ENCODE data around the gene GALNT2.

The GALNT2 gene

DNA sequence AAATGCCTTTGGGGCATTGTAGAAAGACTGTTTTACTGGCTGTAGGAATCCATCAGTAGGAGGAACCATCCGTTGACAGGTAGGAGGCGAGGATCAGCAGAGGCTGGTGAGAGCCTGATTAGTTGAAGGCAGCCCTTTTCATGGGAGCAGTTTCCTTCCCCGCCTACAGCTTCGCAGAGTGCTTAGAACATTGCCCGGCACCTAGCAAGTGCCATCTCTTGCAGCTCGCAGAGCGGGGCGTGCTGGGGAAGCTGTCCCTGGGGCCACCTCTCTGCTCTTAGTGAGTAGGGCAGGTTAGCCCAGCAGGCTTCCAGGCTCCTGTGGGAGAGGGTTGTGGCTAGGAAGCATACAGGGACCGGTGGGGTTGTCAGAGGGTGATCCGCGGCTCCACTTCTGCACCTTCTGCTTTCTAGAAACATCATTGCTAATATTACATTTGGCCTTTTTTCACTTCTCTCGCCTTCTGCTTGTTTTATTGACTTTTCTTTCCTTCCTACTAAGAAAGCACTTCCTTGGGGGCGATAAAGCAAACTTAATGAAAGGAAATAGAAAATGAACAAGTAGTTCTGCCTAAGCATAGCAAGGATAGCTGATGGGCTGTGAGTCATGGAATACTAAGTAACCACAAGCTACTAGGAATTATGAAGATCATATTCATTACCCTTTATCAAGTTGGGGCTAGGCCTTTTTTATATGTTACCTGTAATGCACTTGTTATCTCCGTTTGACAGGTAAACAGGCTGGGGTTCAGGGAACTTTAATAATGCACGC lies 176.7 kb downstream of the GALNT2 start:
- Histone ChIP-seq H3K36me3 (ENCODE audit: control insufficient read depth, insufficient read depth, low read length) (peaks cover 18% of the 10 kb centered on the region), H3K27ac (ENCODE audit: low read depth, low read length) (no peak overlapping the region), H3K4me3 (ENCODE audit: low read depth, low read length) (no peak overlapping the region), H3K4me1 (ENCODE audit: control insufficient read depth, insufficient read depth, low read length) (no peaks in the 10 kb centered on the region), H3K27me3 (ENCODE audit: control insufficient read depth, insufficient read depth, low read length) (no peaks in the 10 kb centered on the region), H3K9ac (ENCODE audit: low read depth, low read length) (no peak overlapping the region), H3K9me3 (ENCODE audit: control insufficient read depth, insufficient read depth, low read length) (no peaks in the 10 kb centered on the region)

- Histone ChIP-seq H3K9me3 (ENCODE audit: control insufficient read depth, insufficient read depth, low read length) (no peaks in the 10 kb centered on the region), H3K27ac (ENCODE audit: low read depth, low read length) (no peak overlapping the region), H3K9ac (ENCODE audit: low read depth, low read length) (no peak overlapping the region), H3K27me3 (ENCODE audit: control insufficient read depth, insufficient read depth, low read length) (no peaks in the 10 kb centered on the region), H3K4me1 (ENCODE audit: control insufficient read depth, insufficient read depth, low read length) (peaks cover 16% of the 10 kb centered on the region), H3K4me3 (ENCODE audit: low read depth, low read length) (no peak overlapping the region), H3K36me3 (ENCODE audit: control insufficient read depth, insufficient read depth, low read length) (peaks cover 22% of the 10 kb centered on the region)
Observed at GRCh38 chr1:230246551-230246950, 179.5 kb downstream of the GALNT2 start.

- H3K27me3 ChIP-seq (ENCODE audit: control insufficient read depth, insufficient read depth, low read length), result no peaks in the 10 kb centered on the region
- H3K4me3 ChIP-seq (ENCODE audit: low read depth, low read length), result no peak overlapping the region
- no peaks in the 10 kb centered on the region for H3K9me3 ChIP-seq (ENCODE audit: control insufficient read depth, insufficient read depth, low read length)
- H3K36me3 ChIP-seq (ENCODE audit: control insufficient read depth, insufficient read depth, low read length), result peaks cover 17% of the 10 kb centered on the region
- no peak overlapping the region for H3K9ac ChIP-seq (ENCODE audit: low read depth, low read length)
- peaks cover 26% of the 10 kb centered on the region for H3K4me1 ChIP-seq (ENCODE audit: control insufficient read depth, insufficient read depth, low read length)
- no peak overlapping the region for H3K27ac ChIP-seq (ENCODE audit: low read depth, low read length)
Observed at GRCh38 chr1:230248016-230248888, 181.2 kb downstream of the GALNT2 start.

DNA sequence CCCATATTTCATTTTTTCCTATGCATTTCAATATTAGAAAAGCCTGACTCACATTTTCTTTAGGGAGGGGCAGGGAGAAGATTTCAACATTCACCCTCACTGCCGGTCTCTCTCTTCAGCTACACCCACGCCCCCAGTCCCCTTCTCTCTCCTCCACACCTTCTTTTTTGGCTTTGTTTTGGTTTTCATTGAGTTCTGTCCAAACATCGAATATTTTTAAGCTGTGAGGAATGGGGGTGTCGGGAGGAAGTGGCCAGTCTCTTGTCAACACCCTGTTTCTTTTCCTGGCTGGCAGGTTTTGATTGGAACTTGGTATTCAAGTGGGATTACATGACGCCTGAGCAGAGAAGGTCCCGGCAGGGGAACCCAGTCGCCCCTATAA lies 181.8 kb downstream of the GALNT2 start:
- Histone ChIP-seq H3K4me3 (ENCODE audit: low read depth, low read length) (no peak overlapping the region), H3K9ac (ENCODE audit: low read depth, low read length) (no peak overlapping the region), H3K4me1 (ENCODE audit: control insufficient read depth, insufficient read depth, low read length) (peaks cover 26% of the 10 kb centered on the region), H3K27me3 (ENCODE audit: control insufficient read depth, insufficient read depth, low read length) (no peaks in the 10 kb centered on the region), H3K9me3 (ENCODE audit: control insufficient read depth, insufficient read depth, low read length) (no peaks in the 10 kb centered on the region), H3K27ac (ENCODE audit: low read depth, low read length) (no peak overlapping the region), H3K36me3 (ENCODE audit: control insufficient read depth, insufficient read depth, low read length) (peaks cover 17% of the 10 kb centered on the region)

DNA sequence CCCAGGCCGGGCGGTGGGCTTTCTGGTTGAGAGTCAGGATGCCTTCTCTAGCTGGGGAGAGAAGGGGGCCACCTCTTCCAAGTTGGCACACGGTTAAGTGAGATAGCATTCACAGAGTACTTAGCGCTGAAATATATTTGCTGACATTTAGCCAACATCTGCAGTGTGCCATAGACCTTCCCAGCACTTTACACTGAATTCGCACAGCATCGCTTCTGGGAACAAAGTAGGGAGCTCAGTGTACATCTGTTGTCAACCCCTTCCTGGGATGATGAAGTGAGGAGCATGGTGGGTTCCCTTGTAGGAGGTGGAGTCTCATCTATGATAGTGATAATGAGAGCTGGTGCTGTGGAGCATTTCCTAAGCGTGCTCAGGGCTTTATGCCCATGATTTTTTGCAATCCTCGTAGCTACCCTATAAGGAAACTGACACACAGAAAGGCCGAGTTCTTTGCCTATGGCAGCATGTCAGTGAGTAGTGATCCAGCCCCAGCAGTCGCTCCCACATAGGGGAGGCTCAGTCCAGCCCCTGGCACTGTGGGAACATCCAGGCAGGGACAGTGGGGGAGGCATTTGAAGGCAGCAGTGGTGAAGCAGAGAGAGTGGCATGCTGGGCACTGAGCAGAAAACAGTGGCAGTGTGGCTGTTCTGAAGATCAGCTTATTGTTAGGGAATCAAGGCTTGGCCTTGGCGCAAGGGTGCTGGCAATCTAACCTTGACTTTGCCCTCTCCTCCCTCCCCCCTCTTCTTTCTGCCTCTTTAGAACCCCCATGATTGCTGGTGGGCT lies 182.8 kb downstream of the GALNT2 start:
- peaks cover 17% of the 10 kb centered on the region for H3K36me3 ChIP-seq (ENCODE audit: control insufficient read depth, insufficient read depth, low read length)
- H3K4me3 ChIP-seq (ENCODE audit: low read depth, low read length), result no peak overlapping the region
- no peaks in the 10 kb centered on the region for H3K27me3 ChIP-seq (ENCODE audit: control insufficient read depth, insufficient read depth, low read length)
- peak overlapping the region; percentile 79 for H3K27ac ChIP-seq (ENCODE audit: low read depth, low read length)
- H3K9me3 ChIP-seq (ENCODE audit: control insufficient read depth, insufficient read depth, low read length), result no peaks in the 10 kb centered on the region
- H3K9ac ChIP-seq (ENCODE audit: low read depth, low read length), result no peak overlapping the region
- H3K4me1 ChIP-seq (ENCODE audit: control insufficient read depth, insufficient read depth, low read length), result peaks cover 26% of the 10 kb centered on the region

DNA sequence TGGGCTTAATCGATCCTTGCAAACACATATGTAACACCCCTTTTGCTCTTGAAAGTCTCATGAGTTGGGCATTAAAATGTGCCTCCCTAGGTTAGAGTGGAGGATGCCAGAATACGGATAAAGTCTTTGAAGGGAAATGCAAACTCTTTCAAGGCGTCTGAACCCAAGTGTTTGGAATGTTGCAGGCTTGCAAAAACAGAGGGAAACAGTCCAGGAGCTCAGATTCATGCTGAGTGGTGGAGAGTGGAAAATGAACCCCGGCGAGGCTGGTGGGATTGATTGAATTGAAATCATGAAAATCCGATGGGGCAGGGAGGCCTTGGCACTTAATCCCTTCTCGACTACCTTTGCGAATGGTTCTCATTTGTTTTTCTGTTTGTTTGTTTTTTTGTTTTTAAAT lies 183.6 kb downstream of the GALNT2 start:
- peaks cover 19% of the 10 kb centered on the region for H3K36me3 ChIP-seq (ENCODE audit: control insufficient read depth, insufficient read depth, low read length)

DNA sequence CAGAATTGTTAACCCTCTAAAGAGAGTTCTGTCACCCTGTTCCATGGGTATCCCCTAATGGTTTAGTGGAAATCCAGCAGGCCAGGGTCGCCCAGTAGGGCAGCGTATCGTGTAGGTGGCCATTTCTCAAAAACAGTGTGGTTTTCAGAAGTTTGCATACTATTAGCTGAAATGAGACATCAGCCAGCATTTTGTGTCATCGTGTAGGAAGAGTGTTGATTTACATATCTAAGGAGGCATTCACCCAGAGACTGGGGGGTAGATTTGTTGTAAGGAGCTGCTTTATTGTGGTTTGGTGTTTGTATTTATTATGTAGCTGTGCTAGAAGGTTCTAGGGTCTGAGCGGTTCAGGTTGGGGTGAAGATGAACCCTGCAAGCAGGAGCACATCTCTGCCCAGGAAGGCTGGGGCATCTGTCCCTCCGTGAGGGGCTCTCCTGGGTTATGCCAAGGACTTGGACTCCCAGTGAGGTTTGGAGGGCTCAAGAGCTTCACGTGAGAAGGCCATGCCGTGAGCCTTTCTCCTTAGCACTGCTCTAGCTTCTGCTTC lies 184.7 kb downstream of the GALNT2 start:
- peaks cover 26% of the 10 kb centered on the region for H3K4me1 ChIP-seq (ENCODE audit: control insufficient read depth, insufficient read depth, low read length)
- no peaks in the 10 kb centered on the region for H3K27me3 ChIP-seq (ENCODE audit: control insufficient read depth, insufficient read depth, low read length)
- H3K9ac ChIP-seq (ENCODE audit: low read depth, low read length), result no peak overlapping the region
- H3K36me3 ChIP-seq (ENCODE audit: control insufficient read depth, insufficient read depth, low read length), result peaks cover 10% of the 10 kb centered on the region
- peak overlapping the region; percentile 79 for H3K27ac ChIP-seq (ENCODE audit: low read depth, low read length)
- no peaks in the 10 kb centered on the region for H3K9me3 ChIP-seq (ENCODE audit: control insufficient read depth, insufficient read depth, low read length)
- no peak overlapping the region for H3K4me3 ChIP-seq (ENCODE audit: low read depth, low read length)

More for the DNA sequence above, 183.6 kb downstream of the GALNT2 start:
- H3K4me1 ChIP-seq (ENCODE audit: control insufficient read depth, insufficient read depth, low read length), result peaks cover 26% of the 10 kb centered on the region
- H3K9me3 ChIP-seq (ENCODE audit: control insufficient read depth, insufficient read depth, low read length), result no peaks in the 10 kb centered on the region
- no peaks in the 10 kb centered on the region for H3K27me3 ChIP-seq (ENCODE audit: control insufficient read depth, insufficient read depth, low read length)
- no peak overlapping the region; the same call in 1 of the 2 replicates for H3K9ac ChIP-seq (ENCODE audit: low read depth, low read length)
- H3K27ac ChIP-seq (ENCODE audit: low read depth, low read length), result peak overlapping the region; percentile 79
- H3K4me3 ChIP-seq (ENCODE audit: low read depth, low read length), result no peak overlapping the region

DNA sequence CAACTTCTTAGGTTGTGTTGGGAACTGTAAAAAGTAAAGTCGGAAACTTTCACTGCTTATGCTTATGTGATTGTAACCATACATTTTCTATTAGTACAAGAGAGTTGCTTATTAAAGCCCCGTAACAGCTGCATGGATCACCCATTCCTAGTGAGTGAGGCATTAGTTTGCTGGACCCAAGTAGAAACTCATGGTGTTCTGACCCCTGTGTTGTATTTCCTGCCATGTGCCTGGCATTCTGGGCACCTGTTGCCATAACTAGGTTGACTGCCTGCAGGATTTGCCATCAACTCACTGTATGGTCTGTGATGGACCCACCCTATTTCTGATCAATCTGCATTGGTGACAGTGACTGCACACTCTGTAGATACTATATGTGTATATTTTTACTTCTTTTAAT lies 186.1 kb downstream of the GALNT2 start:
- no peak overlapping the region for H3K9ac ChIP-seq (ENCODE audit: low read depth, low read length)
- H3K4me3 ChIP-seq (ENCODE audit: low read depth, low read length), result no peak overlapping the region
- peaks cover 26% of the 10 kb centered on the region for H3K4me1 ChIP-seq (ENCODE audit: control insufficient read depth, insufficient read depth, low read length)
- H3K9me3 ChIP-seq (ENCODE audit: control insufficient read depth, insufficient read depth, low read length), result no peaks in the 10 kb centered on the region
- H3K27ac ChIP-seq (ENCODE audit: low read depth, low read length), result no peak overlapping the region
- H3K27me3 ChIP-seq (ENCODE audit: control insufficient read depth, insufficient read depth, low read length), result no peaks in the 10 kb centered on the region
- H3K36me3 ChIP-seq (ENCODE audit: control insufficient read depth, insufficient read depth, low read length), result peaks cover 10% of the 10 kb centered on the region

GRCh38 chr1:230254265-230254664 lies 187.2 kb downstream of the GALNT2 start:
- no peaks in the 10 kb centered on the region for H3K27me3 ChIP-seq (ENCODE audit: control insufficient read depth, insufficient read depth, low read length)
- H3K9ac ChIP-seq (ENCODE audit: low read depth, low read length), result no peak overlapping the region
- peaks cover 2% of the 10 kb centered on the region; the same call in 1 of the 2 replicates for H3K9me3 ChIP-seq (ENCODE audit: control insufficient read depth, insufficient read depth, low read length)
- peaks cover 17% of the 10 kb centered on the region for H3K36me3 ChIP-seq (ENCODE audit: control insufficient read depth, insufficient read depth, low read length)
- H3K27ac ChIP-seq (ENCODE audit: low read depth, low read length), result no peak overlapping the region
- no peak overlapping the region for H3K4me3 ChIP-seq (ENCODE audit: low read depth, low read length)
- H3K4me1 ChIP-seq (ENCODE audit: control insufficient read depth, insufficient read depth, low read length), result peaks cover 26% of the 10 kb centered on the region

DNA sequence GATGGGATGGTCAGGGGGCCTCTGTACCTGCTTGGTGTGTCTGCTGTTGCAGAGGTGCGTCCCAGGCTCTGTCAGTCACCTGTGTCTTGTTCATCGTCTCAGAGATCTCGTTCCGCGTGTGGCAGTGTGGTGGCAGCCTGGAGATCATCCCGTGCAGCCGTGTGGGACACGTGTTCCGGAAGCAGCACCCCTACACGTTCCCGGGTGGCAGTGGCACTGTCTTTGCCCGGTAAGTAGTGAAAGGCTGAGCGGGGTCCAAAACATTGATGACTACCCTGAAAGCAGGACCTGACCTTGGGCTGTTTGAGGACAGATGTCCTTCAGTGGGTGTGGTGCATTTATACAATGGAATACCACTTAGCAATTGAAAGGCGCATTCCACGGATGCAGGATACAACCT lies 188.1 kb downstream of the GALNT2 start:
- H3K36me3 ChIP-seq (ENCODE audit: control insufficient read depth, insufficient read depth, low read length), result peaks cover 13% of the 10 kb centered on the region

More for the DNA sequence above, 188.1 kb downstream of the GALNT2 start:
- H3K27ac ChIP-seq (ENCODE audit: low read depth, low read length), result no peak overlapping the region
- no peak overlapping the region for H3K4me3 ChIP-seq (ENCODE audit: low read depth, low read length)
- peaks cover 25% of the 10 kb centered on the region for H3K4me1 ChIP-seq (ENCODE audit: control insufficient read depth, insufficient read depth, low read length)
- H3K27me3 ChIP-seq (ENCODE audit: control insufficient read depth, insufficient read depth, low read length), result no peaks in the 10 kb centered on the region
- H3K9me3 ChIP-seq (ENCODE audit: control insufficient read depth, insufficient read depth, low read length), result peaks cover 5% of the 10 kb centered on the region; the same call in 1 of the 2 replicates
- no peak overlapping the region for H3K9ac ChIP-seq (ENCODE audit: low read depth, low read length)
